Thoracic aorta (tissue), 2 donors: ENCODE measurements around the gene KRT38. TPM values are rescaled to one million over a fixed set of nuclear protein-coding genes. Genes with fewer than 3 reads are reported as not detected.

ENCODE experiments used
- ATAC-seq: fragments of 150-250 bp; one replicate; pipeline ENCODE4 v1.8.0; 2017; ENCODE audit warnings: low read depth; ENCODE audit not compliant: insufficient number of reproducible peaks, low FRiP score
- DNase-seq: peaks from one replicate; pipeline ENCODE4 v3.0.0-alpha.2; 2020; ENCODE audit warnings: low spot score
- H3K27ac ChIP-seq, 2 donors: fragments of 200-600 bp; sonication (generic); 1 replicate in 1 of 2; 2 replicates in 1 of 2; pipeline ENCODE4 v1.5.1; 2016; ENCODE audit warnings: mild to moderate bottlenecking in 2 of 2, moderate library complexity in 2 of 2
- H3K27me3 ChIP-seq: fragments of 200-600 bp; sonication (generic); replicated peaks from 2 replicates; pipeline ENCODE4 v1.6.0; 2016; ENCODE audit warnings: mild to moderate bottlenecking; ENCODE audit not compliant: insufficient read depth
- H3K36me3 ChIP-seq: fragments of 200-600 bp; sonication (generic); one replicate; pipeline ENCODE4 v1.5.1; 2016
- H3K4me1 ChIP-seq, 2 donors: fragments of 200-600 bp; sonication (generic); 1 replicate in 1 of 2; 2 replicates in 1 of 2; pipeline versions ENCODE4 v1.5.1 to v1.6.0; 2016; ENCODE audit warnings: low read depth in 2 of 2, mild to moderate bottlenecking in 1 of 2; ENCODE audit not compliant: control insufficient read depth in 1 of 2
- H3K4me3 ChIP-seq: fragments of 200-600 bp; sonication (generic); 2 replicates; pipeline ENCODE4 v1.5.1; 2016; ENCODE audit warnings: mild to moderate bottlenecking
- H3K9me3 ChIP-seq: fragments of 200-600 bp; sonication (generic); 2 replicates; pipeline ENCODE4 v1.5.1; 2016
- total RNA-seq, 2 donors: library from RNA; depleted of rRNA; stranded (reverse); fragments of >200 nt; gene quantifications; one replicate each; pipeline versions ENCODE4 v1.1.0 to v1.2.3, GENCODE V29; 2016
- TF ChIP-seq, protein P1 (sequence below): fragments of 200-600 bp; sonication (generic); IDR thresholded peaks from one replicate; pipeline ENCODE4 v1.5.1; 2019; ENCODE audit warnings: antibody characterized with exemption

KRT38 gene
- total RNA-seq, 2 donors from 2014 or later = not detected

DNA sequence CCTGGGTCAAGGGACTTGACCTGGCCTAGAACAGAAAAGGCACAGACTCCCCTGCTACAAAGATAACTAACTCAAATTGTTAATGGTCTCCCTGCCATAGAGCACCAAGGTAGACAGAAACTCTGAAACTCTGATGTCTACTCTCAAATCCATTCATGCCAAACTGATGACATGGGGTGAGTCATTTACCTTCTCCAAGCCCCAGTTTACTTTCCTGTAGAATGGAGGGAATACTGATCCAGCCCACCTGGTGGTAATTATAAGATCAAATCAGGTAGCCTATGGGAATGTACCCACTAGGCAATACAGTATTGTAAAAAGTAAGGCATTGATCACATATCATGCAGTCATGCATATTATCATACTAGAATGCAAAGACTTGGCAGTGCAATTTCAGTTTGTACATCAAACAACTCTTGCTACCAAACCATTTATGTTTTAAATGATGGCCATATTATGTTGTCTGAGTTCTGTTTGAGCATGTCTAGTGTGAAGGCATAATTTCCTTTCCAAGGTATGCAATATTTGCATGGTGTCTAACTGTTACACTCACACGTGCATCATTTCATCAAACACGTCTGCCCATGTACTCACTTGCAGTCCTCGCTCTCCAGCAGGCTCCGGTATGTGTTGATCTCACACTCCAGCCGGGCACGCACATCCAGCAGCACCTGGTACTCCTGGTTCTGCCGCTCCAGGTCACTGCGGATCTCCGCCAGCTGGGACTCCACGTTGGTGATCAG, 46.4 kb downstream of the KRT38 start:
- no peak for ATAC-seq
- H3K9me3 ChIP-seq = no peaks in the 10 kb centered on the region
- no peak for DNase-seq
- TF ChIP-seq, protein P1, sequence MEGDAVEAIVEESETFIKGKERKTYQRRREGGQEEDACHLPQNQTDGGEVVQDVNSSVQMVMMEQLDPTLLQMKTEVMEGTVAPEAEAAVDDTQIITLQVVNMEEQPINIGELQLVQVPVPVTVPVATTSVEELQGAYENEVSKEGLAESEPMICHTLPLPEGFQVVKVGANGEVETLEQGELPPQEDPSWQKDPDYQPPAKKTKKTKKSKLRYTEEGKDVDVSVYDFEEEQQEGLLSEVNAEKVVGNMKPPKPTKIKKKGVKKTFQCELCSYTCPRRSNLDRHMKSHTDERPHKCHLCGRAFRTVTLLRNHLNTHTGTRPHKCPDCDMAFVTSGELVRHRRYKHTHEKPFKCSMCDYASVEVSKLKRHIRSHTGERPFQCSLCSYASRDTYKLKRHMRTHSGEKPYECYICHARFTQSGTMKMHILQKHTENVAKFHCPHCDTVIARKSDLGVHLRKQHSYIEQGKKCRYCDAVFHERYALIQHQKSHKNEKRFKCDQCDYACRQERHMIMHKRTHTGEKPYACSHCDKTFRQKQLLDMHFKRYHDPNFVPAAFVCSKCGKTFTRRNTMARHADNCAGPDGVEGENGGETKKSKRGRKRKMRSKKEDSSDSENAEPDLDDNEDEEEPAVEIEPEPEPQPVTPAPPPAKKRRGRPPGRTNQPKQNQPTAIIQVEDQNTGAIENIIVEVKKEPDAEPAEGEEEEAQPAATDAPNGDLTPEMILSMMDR = no peak
- no peak overlapping the region for H3K4me3 ChIP-seq
- H3K4me1 ChIP-seq = no peaks in the 10 kb centered on the region
- no peaks in the 10 kb centered on the region for H3K36me3 ChIP-seq
- no peak overlapping the region for H3K27ac ChIP-seq
- H3K27me3 ChIP-seq = no peaks in the 10 kb centered on the region

DNA sequence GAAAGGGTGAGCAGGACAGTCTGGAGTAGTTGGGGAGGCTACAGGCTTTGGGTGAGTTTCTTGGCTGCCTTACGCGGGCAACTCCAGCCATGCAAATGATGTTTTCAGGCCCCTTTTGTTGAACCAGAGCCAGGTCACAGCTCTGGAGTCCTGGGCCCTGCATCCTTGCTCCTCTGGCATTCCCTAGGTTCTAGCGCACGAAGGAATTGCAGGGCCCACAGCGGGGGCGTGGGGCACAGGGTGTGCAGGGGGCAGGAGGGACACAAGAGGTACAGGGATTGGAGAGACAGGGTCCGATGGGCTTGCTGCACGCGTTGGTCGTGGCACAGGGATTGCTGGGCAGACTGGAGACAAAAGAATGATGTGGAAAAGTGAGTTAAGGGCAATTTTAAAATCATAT, 47.0 kb downstream of the KRT38 start:
- Histone ChIP-seq H3K9me3 (no peaks in the 10 kb centered on the region), H3K4me3 (no peak overlapping the region), H3K36me3 (no peaks in the 10 kb centered on the region), H3K27me3 (no peaks in the 10 kb centered on the region), H3K4me1 (no peaks in the 10 kb centered on the region), H3K27ac (no peak overlapping the region)
- no peak for DNase-seq
- TF ChIP-seq, protein P1 = no peak
- ATAC-seq = no peak

DNA sequence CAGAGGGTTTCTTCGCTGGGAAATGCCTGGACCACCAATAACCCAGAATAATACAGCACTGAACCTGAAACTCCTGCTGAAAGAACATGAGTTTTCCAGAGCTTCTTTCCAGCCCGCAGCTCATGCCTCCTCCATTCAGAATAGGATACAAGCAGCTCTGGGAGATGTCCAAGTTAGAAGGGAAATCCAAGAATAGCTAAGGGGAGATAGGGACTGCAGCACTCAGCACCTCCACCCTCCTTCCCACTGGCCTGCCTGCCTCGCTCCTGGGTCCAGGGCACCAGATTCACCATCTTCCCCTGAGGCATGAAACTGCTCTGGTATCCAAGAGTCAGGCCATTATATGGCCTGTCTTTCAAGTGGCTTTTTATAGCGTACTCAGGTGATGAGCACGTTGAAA, 47.5 kb downstream of the KRT38 start:
- ATAC-seq = no peak
- Histone ChIP-seq H3K27me3 (no peaks in the 10 kb centered on the region), H3K4me3 (no peak overlapping the region), H3K36me3 (no peaks in the 10 kb centered on the region), H3K4me1 (no peaks in the 10 kb centered on the region), H3K9me3 (no peaks in the 10 kb centered on the region), H3K27ac (no peak overlapping the region)
- no peak for DNase-seq
- TF ChIP-seq, protein P1 = no peak

- TF ChIP-seq, protein P1 = no peak
- no peak overlapping the region for H3K27ac ChIP-seq
Measured at GRCh38 chr17:41392278-41392677, 48.5 kb downstream of the KRT38 start.

GRCh38 chr17:41391535-41391934, 49.2 kb downstream of the KRT38 start:
- ATAC-seq (no peak), DNase-seq (no peak)
- H3K27me3 ChIP-seq = no peaks in the 10 kb centered on the region
- TF ChIP-seq, protein P1 = no peak
- no peak overlapping the region for H3K27ac ChIP-seq
- no peak overlapping the region for H3K4me3 ChIP-seq
- H3K9me3 ChIP-seq = peaks cover 5% of the 10 kb centered on the region
- H3K4me1 ChIP-seq = no peaks in the 10 kb centered on the region
- no peaks in the 10 kb centered on the region for H3K36me3 ChIP-seq

More at GRCh38 chr17:41392278-41392677, 48.5 kb downstream of the KRT38 start:
- no peaks in the 10 kb centered on the region for H3K36me3 ChIP-seq
- DNase-seq (no peak), ATAC-seq (no peak)
- H3K4me3 ChIP-seq = no peak overlapping the region
- no peaks in the 10 kb centered on the region for H3K27me3 ChIP-seq
- H3K9me3 ChIP-seq = no peaks in the 10 kb centered on the region
- no peaks in the 10 kb centered on the region for H3K4me1 ChIP-seq
